Tibial nerve (tissue), 4 donors: ENCODE data around the gene SLC35F3.

Experiments
- EP300 ChIP-seq, 2 donors: sonication (generic); formaldehyde crosslinking; IDR thresholded peaks; one replicate each; pipeline ENCODE4 v1.6.1; 2017; ENCODE audit warnings: antibody characterized with exemption in 2 of 2, mild to moderate bottlenecking in 1 of 2
- POLR2A ChIP-seq, 2 donors: fragments of 450-650 bp; IDR thresholded peaks; one replicate each; pipeline ENCODE4 v1.6.1; 2017; ENCODE audit warnings: antibody characterized with exemption in 2 of 2, mild to moderate bottlenecking in 2 of 2, moderate library complexity in 2 of 2
- TF ChIP-seq, protein P1 (sequence below), 5 experiments: fragments of 200-600 bp in 3 of 5; fragments of 450-650 bp in 2 of 5; sonication (generic) in 3 of 5; IDR thresholded peaks; one replicate each; pipeline ENCODE4 v1.5.1; 2016 to 2019; ENCODE audit warnings: antibody characterized with exemption in 5 of 5, mild to moderate bottlenecking in 3 of 5, moderate library complexity in 2 of 5

DNA sequence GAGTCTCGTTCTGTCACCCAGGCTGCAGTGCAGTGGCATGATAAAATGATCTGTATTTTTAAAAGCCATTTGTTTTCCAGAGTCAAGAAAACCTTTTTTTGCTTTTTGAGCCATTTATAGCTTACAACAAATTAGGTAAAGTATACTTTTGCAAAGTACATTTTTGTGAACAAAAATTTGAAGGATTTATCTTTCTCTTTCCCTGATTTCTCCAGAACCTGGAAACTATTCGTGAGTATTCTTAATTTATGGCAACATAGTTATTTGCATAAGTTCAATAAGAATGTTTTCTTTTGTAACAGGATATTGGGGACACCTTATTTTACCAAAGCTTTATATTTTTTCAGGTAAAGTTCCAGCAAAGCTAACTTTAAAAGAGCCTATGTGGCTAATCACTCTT is 37.4 kb upstream of the SLC35F3 start:
- TF ChIP-seq POLR2A (IDR thresholded peaks at IDR 0.05) (no peak), EP300 (IDR thresholded peaks at IDR 0.05) (no peak)
- TF ChIP-seq, protein P1, sequence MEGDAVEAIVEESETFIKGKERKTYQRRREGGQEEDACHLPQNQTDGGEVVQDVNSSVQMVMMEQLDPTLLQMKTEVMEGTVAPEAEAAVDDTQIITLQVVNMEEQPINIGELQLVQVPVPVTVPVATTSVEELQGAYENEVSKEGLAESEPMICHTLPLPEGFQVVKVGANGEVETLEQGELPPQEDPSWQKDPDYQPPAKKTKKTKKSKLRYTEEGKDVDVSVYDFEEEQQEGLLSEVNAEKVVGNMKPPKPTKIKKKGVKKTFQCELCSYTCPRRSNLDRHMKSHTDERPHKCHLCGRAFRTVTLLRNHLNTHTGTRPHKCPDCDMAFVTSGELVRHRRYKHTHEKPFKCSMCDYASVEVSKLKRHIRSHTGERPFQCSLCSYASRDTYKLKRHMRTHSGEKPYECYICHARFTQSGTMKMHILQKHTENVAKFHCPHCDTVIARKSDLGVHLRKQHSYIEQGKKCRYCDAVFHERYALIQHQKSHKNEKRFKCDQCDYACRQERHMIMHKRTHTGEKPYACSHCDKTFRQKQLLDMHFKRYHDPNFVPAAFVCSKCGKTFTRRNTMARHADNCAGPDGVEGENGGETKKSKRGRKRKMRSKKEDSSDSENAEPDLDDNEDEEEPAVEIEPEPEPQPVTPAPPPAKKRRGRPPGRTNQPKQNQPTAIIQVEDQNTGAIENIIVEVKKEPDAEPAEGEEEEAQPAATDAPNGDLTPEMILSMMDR (IDR thresholded peaks at IDR 0.05) = no peak
